Measurements from ENCODE around the gene RETREG2. TPM values are rescaled to one million over a fixed set of nuclear protein-coding genes. Genes with fewer than 3 reads are reported as not detected.

The RETREG2 gene
- total and polyA plus RNA-seq, 2 of the 8 experiments (the other 6 are each of a cell fraction or from before 2014, with no cell fraction given) = 51.3 to 67.4 TPM

DNA sequence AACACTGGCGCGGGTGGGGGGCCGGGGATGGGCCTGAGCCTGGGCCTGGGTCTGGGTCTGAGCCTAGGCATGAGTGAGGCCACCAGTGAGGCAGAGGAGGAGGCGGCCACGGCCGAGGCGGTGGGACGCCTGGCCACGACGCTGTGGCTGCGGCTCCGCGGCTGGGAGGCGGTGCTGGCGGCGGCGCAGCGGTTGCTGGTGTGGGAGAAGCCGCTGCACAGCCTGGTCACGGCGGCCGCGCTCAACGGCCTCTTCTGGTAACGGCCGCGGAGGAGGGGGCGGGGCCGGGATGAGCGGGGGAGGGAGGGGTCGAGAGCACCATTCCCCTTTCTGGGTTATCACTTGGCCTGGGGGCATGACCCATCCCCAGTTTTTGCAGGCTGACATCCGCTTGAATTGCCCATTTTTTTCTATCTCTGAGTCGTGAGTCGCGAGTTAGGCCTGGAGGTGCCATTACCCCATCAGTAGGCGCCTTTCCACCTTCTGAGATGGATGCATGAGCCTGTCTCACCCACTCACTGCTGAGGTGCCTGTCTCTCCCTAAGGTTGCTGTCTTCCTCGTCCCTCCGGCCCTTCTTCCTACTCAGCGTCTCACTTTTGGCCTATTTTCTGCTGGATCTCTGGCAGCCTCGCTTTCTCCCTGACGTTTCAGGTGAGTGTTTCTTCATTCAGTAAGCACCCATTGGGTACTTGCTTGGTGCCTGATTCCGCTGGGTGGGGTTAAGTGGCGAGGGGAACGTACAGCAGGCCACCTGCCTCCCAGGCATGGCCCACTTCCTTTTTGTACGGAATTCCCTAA, 501 bp downstream of the RETREG2 start:
- Histone ChIP-seq H4K20me1 (replicated peaks in 1 of 2; ENCODE audit: control insufficient read depth in 1 of 2, insufficient read depth in 2 of 2, low read length in 2 of 2) (peaks cover 0 to 3% of the 10 kb centered on the region in 2 experiments), H3K9ac (replicated peaks in 1 of 4; ENCODE audit: extremely low read depth in 1 of 4, low read depth in 3 of 4, low read length in 3 of 4) (peak overlapping the region; percentile 34 to 92 (median 58)), H2BK15ac (ENCODE audit: low read length) (no peak overlapping the region; the same call in 1 of the 2 replicates), H3K36me3 (ENCODE audit: control insufficient read depth in 2 of 4, insufficient read depth in 4 of 4, low read length in 3 of 4) (peaks cover 6 to 37% (median 24%) of the 10 kb centered on the region in 4 experiments; a peak in 6 of 8 replicates), H3K23ac (ENCODE audit: insufficient read length) (no peak overlapping the region), H2BK12ac (ENCODE audit: low read depth, low read length) (no peak overlapping the region; the same call in 1 of the 2 replicates), H2BK120ac (replicated peaks; ENCODE audit: low read depth, low read length) (no peak overlapping the region), H3K4me1 (replicated peaks in 1 of 4; ENCODE audit: control insufficient read depth in 3 of 4, insufficient read depth in 4 of 4, low read length in 3 of 4) (peaks cover 0 to 13% (median 6%) of the 10 kb centered on the region in 4 experiments; a peak in 6 of 7 replicates), H2AK5ac (ENCODE audit: low read depth, low read length) (no peak overlapping the region), H4K8ac (ENCODE audit: extremely low read depth, insufficient read depth, low read length) (peak overlapping the region; percentile 81), H3K27me3 (replicated peaks in 1 of 4; ENCODE audit: control insufficient read depth in 3 of 4, extremely low read depth in 1 of 4, insufficient read depth in 3 of 4, low read length in 3 of 4) (no peaks in the 10 kb centered on the region), H3K23me2 (ENCODE audit: low read depth, low read length) (peaks cover 11% of the 10 kb centered on the region; the same call in 1 of the 2 replicates), H4K5ac (ENCODE audit: insufficient read length, low read depth, low read length) (no peak overlapping the region), H3K79me1 (ENCODE audit: low read depth, low read length) (peaks cover 6% of the 10 kb centered on the region), H3K4me2 (ENCODE audit: insufficient read depth in 1 of 2, low read depth in 2 of 2, low read length in 2 of 2) (peak overlapping the region; percentile 82 to 96), H3K79me2 (ENCODE audit: control insufficient read depth in 1 of 2, insufficient read depth in 2 of 2, low read length in 2 of 2) (peaks cover 0 to 8% of the 10 kb centered on the region in 2 experiments; a peak in 1 of 4 replicates), H3K14ac (ENCODE audit: insufficient read length) (no peak overlapping the region), H3K27ac (ENCODE audit: low read depth, low read length) (no peak overlapping the region), H2AFZ (ENCODE audit: low read length) (peak overlapping the region; percentile 34; the same call in 1 of the 2 replicates), H3K9me3 (ENCODE audit: insufficient read depth in 2 of 2, low read depth in 1 of 2, low read length in 1 of 2) (no peaks in the 10 kb centered on the region), H4K91ac (replicated peaks; ENCODE audit: insufficient read length, low read length) (peak overlapping the region; percentile 40), H3K4me3 (ENCODE audit: extremely low read depth in 1 of 4, insufficient read depth in 2 of 4, low read depth in 3 of 4, low read length in 4 of 4) (peak overlapping the region; percentile 61 to 89 (median 72)), H3K56ac (replicated peaks; ENCODE audit: insufficient read length, low read depth, low read length) (no peak overlapping the region), H3K4ac (replicated peaks; ENCODE audit: insufficient read length, low read depth, low read length) (no peak overlapping the region), H2BK20ac (ENCODE audit: low read length) (no peak overlapping the region), H3K18ac (ENCODE audit: extremely low read depth, low read length) (no peak overlapping the region; the same call in 1 of the 2 replicates), H2BK5ac (ENCODE audit: low read depth, low read length) (peak overlapping the region; percentile 6; the same call in 1 of the 2 replicates)
- 13% methylated on average over 26 of the region's 45 CpGs; no CpG with 5 or more reads in 1 of the 2 experiments for WGBS, 2 experiments (ENCODE audit: extremely low coverage in 1 of 2, insufficient coverage in 1 of 2, insufficient read length in 1 of 2, insufficient replicate concordance in 2 of 2, low coverage in 1 of 2, low lambda C conversion rate in 2 of 2, missing lambda C conversion rate in 1 of 2)
- DNase-seq (ENCODE audit: low read depth in 1 of 2, low spot score in 2 of 2) = peak in 1 of 2 experiments; percentile 64
- ChIA-PET POLR2A (ENCODE audit: partially characterized antibody) (interaction anchor here (0.6 to 3.0 kb wide), 2 partner anchors 40 to 113 kb away, joined by 3 to 21 read pairs; partner anchors contain the start of gene ABCB6), CTCF (ENCODE audit: partially characterized antibody) (interaction anchor here (1.0 kb wide), 1 partner anchor 24 kb away, joined by 5 read pairs; no protein-coding TSS in a partner anchor)
- no peak for FAIRE-seq
- TF ChIP-seq CTBP2 (IDR thresholded peaks at IDR 0.05; ENCODE audit: borderline replicate concordance, insufficient read depth, insufficient read length, low read length) = no peak
- no peak for TF ChIP-seq SP2 (IDR thresholded peaks at IDR 0.05; ENCODE audit: low read length)
- no peak for TF ChIP-seq ASH2L (IDR thresholded peaks at IDR 0.05; ENCODE audit: low read length)
- TF ChIP-seq GABPA (IDR thresholded peaks at IDR 0.05; ENCODE audit: borderline replicate concordance, insufficient read depth, low read length) = no peak
- no peak for TF ChIP-seq RXRA (IDR thresholded peaks at IDR 0.05; ENCODE audit: insufficient read depth, low read depth, low read length)
- TF ChIP-seq KDM4A (IDR thresholded peaks at IDR 0.05; ENCODE audit: low read depth, low read length, severe bottlenecking) = peak; percentile 73
- TF ChIP-seq BCL11A (IDR thresholded peaks at IDR 0.05; ENCODE audit: low read depth in 2 of 2, low read length in 2 of 2) = no peak
- TF ChIP-seq SP4 (IDR thresholded peaks at IDR 0.05; ENCODE audit: low read length) = no peak
- TF ChIP-seq, protein P1, sequence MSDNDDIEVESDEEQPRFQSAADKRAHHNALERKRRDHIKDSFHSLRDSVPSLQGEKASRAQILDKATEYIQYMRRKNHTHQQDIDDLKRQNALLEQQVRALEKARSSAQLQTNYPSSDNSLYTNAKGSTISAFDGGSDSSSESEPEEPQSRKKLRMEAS (IDR thresholded peaks at IDR 0.05) = no peak
- no peak for TF ChIP-seq NRF1 (IDR thresholded peaks at IDR 0.05; ENCODE audit: low read depth, low read length)
- no peak for TF ChIP-seq TBP (IDR thresholded peaks at IDR 0.05; ENCODE audit: low read depth, low read length)
- TF ChIP-seq YY1 (IDR thresholded peaks at IDR 0.05; ENCODE audit: low read depth, low read length) = no peak

Data from H1 (cell line).